Measurements from ENCODE around the gene CYTH1. TPM values are rescaled to one million over a fixed set of nuclear protein-coding genes. Genes with fewer than 3 reads are reported as not detected.
A peak's percentile ranks its signal among the peaks of the same experiment; 100 is the strongest.

The CYTH1 gene
- total RNA-seq, 1 experiment from 2014 or later, result 34.3 TPM

DNA sequence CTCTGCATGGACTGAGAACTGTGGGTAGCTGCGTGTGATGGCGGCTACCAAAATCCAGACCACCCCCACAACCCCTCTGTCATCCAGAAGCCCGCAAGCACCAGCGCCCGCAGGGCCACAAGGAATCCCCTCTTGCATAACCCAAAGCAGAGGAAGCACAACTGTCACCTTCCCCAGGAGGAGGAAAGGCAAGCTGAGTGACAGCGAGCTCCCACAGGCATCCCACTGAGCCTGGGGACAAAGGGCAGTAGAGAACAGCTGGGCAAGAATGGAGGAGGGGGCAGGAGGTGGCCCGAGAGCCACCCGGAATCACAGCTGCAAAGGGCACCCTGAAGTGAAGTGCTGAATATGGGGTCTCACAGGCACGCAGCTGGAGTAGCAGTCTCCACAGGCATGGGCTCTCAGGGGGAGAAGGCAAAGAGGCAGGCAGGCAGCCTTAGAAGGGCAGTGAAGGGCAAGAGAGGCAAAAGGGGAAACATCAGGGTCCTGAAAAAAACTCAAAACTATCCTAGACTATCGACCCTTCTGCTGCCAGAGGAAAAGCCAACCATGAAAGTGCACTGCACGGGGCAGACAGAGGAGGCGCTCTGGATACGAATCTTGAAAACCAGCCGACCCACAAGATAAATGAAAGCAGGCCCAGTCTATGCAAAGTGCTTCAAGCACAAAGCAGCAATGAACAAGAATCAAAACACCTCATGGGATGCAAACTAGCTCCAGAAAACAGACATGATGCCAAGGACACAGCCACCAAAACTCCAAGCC is 41.4 kb upstream of the CYTH1 start:
- ATAC-seq, result no peak
- CTCF ChIA-PET, result no interaction called here
- peak in 2 of 3 experiments; percentile 37 to 72; a peak in 4 of 6 replicates for TF ChIP-seq CTCF (IDR thresholded peaks at IDR 0.05 in 2 of 3, conservative IDR thresholded peaks at IDR 0.05 in 1 of 3; ENCODE audit: borderline replicate concordance in 1 of 3, insufficient read depth in 1 of 3, low read depth in 2 of 3, low read length in 2 of 3)
- TF ChIP-seq RAD21 (IDR thresholded peaks at IDR 0.05; ENCODE audit: low read depth), result no peak
- 0 out of 2 replicates have a peak, but pooled peaks have one; percentile 11 for TF ChIP-seq CBX3 (IDR thresholded peaks at IDR 0.05; ENCODE audit: low read depth)
- no peak for TF ChIP-seq YY1 (IDR thresholded peaks at IDR 0.05; ENCODE audit: extremely low read depth, insufficient replicate concordance, low read depth, low read length)
- no peak for TF ChIP-seq ZNF274 (IDR thresholded peaks at IDR 0.05; ENCODE audit: low read depth, low read length)
- no peak for TF ChIP-seq SP1 (IDR thresholded peaks at IDR 0.05; ENCODE audit: low read depth)
- Histone ChIP-seq H3K4me2 (ENCODE audit: low read length) (no peak overlapping the region), H3K9ac (ENCODE audit: low read length) (no peak overlapping the region), H3K27ac (ENCODE audit: low read depth, low read length) (no peak overlapping the region), H3K9me2 (ENCODE audit: insufficient read depth) (no peaks in the 10 kb centered on the region), H3K4me1 (ENCODE audit: control insufficient read depth in 1 of 2, insufficient read depth in 2 of 2, low read length in 2 of 2) (no peaks in the 10 kb centered on the region), H4K20me1 (ENCODE audit: insufficient read depth) (peaks cover 12% of the 10 kb centered on the region; the same call in 1 of the 2 replicates), H2AFZ (ENCODE audit: low read depth, low read length, poor library complexity, severe bottlenecking) (no peak overlapping the region), H3K4me3 (replicated peaks in 1 of 2; ENCODE audit: low read depth in 1 of 2, low read length in 2 of 2) (no peak overlapping the region), H3K27me3 (ENCODE audit: insufficient read depth, low read length) (no peaks in the 10 kb centered on the region), H3K9me3 (ENCODE audit: control insufficient read depth in 1 of 2, insufficient read depth in 1 of 2, low read depth in 1 of 2, low read length in 2 of 2) (no peaks in the 10 kb centered on the region), H3K36me3 (ENCODE audit: control insufficient read depth in 1 of 2, insufficient read depth in 2 of 2, low read length in 2 of 2) (peaks cover 77 to 92% of the 10 kb centered on the region in 2 experiments), H3K79me2 (ENCODE audit: insufficient read depth, low read length) (peaks cover 66% of the 10 kb centered on the region)
- POLR2A ChIA-PET, result interaction anchor here (0.9 kb wide), 1 partner anchor 9 kb away, joined by 3 read pairs; no protein-coding TSS in a partner anchor
- RAD21 ChIA-PET (ENCODE audit: low non-redundant PET in 1 of 2, low total read pairs in 2 of 2, uncharacterized antibody in 2 of 2, unreplicated experiment in 2 of 2), result no interaction called here
- DNase-seq (ENCODE audit: low read depth, low spot score), result no peak
- BruUV-seq (replicated peaks), result no TSS peak
- intact Hi-C loops (cut with micrococcal nuclease), result no loop called here

All from HCT116 (cell line).